Natural killer cell (primary cell): Measurements from ENCODE around the gene MAML3. TPM values are rescaled to one million over a fixed set of nuclear protein-coding genes. Genes with fewer than 3 reads are reported as not detected.

Source experiments
- ATAC-seq, 3 donors: fragments of 150-1000 bp in 2 of 3; fragments of 200-7000 bp in 1 of 3; cut with Tn5 transposase; 1 replicate in 1 of 3; 2 replicates in 2 of 3; pipeline ENCODE4 v1.10.0; 2021; ENCODE audit warnings: mild to moderate bottlenecking in 2 of 3, moderate library complexity in 2 of 3
- DNase-seq, 2 donors: peaks; one replicate each; pipeline versions ENCODE4 v3.0.0 to v3.0.0-alpha.2; 2013 to 2021; ENCODE audit warnings: mixed read lengths in 1 of 2
- H3K27ac ChIP-seq: one replicate; pipeline ENCODE4 v1.5.1; 2013; ENCODE audit warnings: mild to moderate bottlenecking, low read length
- H3K27me3 ChIP-seq: one replicate; pipeline ENCODE4 v1.6.1; 2013; ENCODE audit warnings: low read length; ENCODE audit not compliant: control insufficient read depth, insufficient read depth
- H3K36me3 ChIP-seq: one replicate; pipeline ENCODE4 v1.6.1; 2013; ENCODE audit warnings: low read length; ENCODE audit not compliant: control insufficient read depth, insufficient read depth
- H3K4me1 ChIP-seq: one replicate; pipeline ENCODE4 v1.6.1; 2013; ENCODE audit warnings: low read length; ENCODE audit not compliant: control insufficient read depth, insufficient read depth
- H3K4me3 ChIP-seq: one replicate; pipeline ENCODE4 v1.5.1; 2013; ENCODE audit warnings: low read length
- H3K9me3 ChIP-seq: one replicate; pipeline ENCODE4 v1.6.1; 2013; ENCODE audit warnings: low read length; ENCODE audit not compliant: control insufficient read depth, insufficient read depth
- H3K27ac Mint-ChIP-seq, 2 donors: one replicate each; pipeline ENCODE4 v1.8.0; 2022; ENCODE audit warnings: mild to moderate bottlenecking in 2 of 2, mixed read lengths in 2 of 2, moderate library complexity in 1 of 2
- H3K27me3 Mint-ChIP-seq, 2 donors: one replicate each; pipeline ENCODE4 v1.8.0; 2022; ENCODE audit warnings: low read depth in 2 of 2, mixed read lengths in 2 of 2
- H3K36me3 Mint-ChIP-seq: one replicate; pipeline ENCODE4 v1.8.0; 2022; ENCODE audit warnings: mixed read lengths
- H3K4me1 Mint-ChIP-seq, 2 donors: one replicate each; pipeline ENCODE4 v1.8.0; 2022; ENCODE audit warnings: mixed read lengths in 2 of 2
- H3K4me3 Mint-ChIP-seq: one replicate; pipeline ENCODE4 v1.8.0; 2022; ENCODE audit warnings: mild to moderate bottlenecking, moderate library complexity, mixed read lengths
- H3K9me3 Mint-ChIP-seq, 2 donors: one replicate each; pipeline ENCODE4 v1.8.0; 2022; ENCODE audit warnings: mixed read lengths in 2 of 2
- WGBS: methylation state at CpG from one replicate; pipeline ENCODE4 v1.1.7; 2013; ENCODE audit warnings: missing lambda C conversion rate; ENCODE audit not compliant: insufficient coverage; 5-methylcytosine and 5-hydroxymethylcytosine counted together
- intact Hi-C: fragments of 100-400 bp; cut with micrococcal nuclease; formaldehyde crosslinking; loops from one replicate; pipeline ENCODE4 v1.14.2; 2022
- total RNA-seq, 4 donors: library from RNA; stranded (reverse); fragments of 120-200 nt in 1 of 4; gene quantifications; one replicate each; pipeline versions ENCODE4 v1.2.3 to v1.2.4, GENCODE V29; 2013 to 2022
- TF ChIP-seq, protein P1 (sequence below): fragments of 200-600 bp; IDR thresholded peaks from one replicate; pipeline ENCODE4 v1.8.0; 2022; ENCODE audit warnings: antibody characterized with exemption

Gene MAML3
- total RNA-seq, 3 donors from 2014 or later (not counting 1 experiment from before 2014, with no cell fraction given), result 1.7 to 5.6 (median 2.8) TPM

DNA sequence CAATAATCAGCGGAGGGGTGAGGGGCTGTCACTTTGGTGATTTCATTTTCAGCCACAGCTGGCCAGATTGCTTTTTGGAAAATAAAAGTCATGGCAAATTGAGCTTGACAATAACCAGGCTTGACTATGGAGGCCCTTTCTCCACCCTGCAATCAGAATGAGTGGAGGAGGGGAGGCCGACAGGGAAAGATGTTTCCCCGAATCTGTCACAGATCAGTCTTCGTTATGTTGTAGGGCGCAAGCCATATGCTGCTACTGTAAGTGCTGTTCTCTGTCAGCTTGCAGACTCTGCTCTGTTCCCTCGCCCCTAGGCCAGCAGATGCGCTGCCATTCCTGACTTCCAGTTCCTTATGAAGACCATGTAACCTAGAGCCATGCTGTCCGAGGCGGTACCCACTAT, 374.3 kb downstream of the MAML3 start:
- no peaks in the 10 kb centered on the region for H3K4me1 ChIP-seq
- ATAC-seq (no peak), DNase-seq (no peak)
- no peaks in the 10 kb centered on the region for H3K27me3 ChIP-seq
- Mint-ChIP-seq H3K4me1 (no peaks in the 10 kb centered on the region), H3K27me3 (peaks cover 0 to 9% of the 10 kb centered on the region in 2 donors), H3K9me3 (no peaks in the 10 kb centered on the region), H3K36me3 (no peaks in the 10 kb centered on the region), H3K4me3 (no peak overlapping the region), H3K27ac (no peak overlapping the region)
- 97% methylated on average over 9 of the region's 9 CpGs for whole genome bisulfite sequencing
- TF ChIP-seq, protein P1, sequence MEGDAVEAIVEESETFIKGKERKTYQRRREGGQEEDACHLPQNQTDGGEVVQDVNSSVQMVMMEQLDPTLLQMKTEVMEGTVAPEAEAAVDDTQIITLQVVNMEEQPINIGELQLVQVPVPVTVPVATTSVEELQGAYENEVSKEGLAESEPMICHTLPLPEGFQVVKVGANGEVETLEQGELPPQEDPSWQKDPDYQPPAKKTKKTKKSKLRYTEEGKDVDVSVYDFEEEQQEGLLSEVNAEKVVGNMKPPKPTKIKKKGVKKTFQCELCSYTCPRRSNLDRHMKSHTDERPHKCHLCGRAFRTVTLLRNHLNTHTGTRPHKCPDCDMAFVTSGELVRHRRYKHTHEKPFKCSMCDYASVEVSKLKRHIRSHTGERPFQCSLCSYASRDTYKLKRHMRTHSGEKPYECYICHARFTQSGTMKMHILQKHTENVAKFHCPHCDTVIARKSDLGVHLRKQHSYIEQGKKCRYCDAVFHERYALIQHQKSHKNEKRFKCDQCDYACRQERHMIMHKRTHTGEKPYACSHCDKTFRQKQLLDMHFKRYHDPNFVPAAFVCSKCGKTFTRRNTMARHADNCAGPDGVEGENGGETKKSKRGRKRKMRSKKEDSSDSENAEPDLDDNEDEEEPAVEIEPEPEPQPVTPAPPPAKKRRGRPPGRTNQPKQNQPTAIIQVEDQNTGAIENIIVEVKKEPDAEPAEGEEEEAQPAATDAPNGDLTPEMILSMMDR, result no peak
- no peak overlapping the region for H3K27ac ChIP-seq
- no peaks in the 10 kb centered on the region for H3K36me3 ChIP-seq
- intact Hi-C loops, result no loop called here
- no peak overlapping the region for H3K4me3 ChIP-seq
- H3K9me3 ChIP-seq, result no peaks in the 10 kb centered on the region

DNA sequence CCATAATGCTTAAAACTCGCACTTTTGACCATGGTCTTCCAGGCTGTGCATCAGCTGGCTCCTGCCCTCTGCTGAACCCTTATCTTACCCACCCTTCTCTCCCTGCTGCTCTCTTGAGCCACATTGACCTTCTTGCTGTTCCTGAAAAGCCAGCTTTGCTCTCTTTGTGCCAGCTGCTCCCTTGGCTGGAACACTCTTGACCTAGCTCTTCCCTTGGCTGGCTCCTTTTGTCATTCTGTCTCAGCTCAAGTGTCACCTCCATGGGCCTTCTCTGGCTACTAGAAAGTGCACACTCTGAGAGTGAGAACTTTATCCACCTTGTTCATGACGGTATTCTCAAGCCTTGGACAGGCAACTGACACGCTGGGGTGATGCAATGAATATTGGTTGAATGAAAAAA, 376.2 kb downstream of the MAML3 start:
- Histone ChIP-seq H3K4me3 (no peak overlapping the region), H3K27ac (no peak overlapping the region), H3K36me3 (no peaks in the 10 kb centered on the region), H3K9me3 (no peaks in the 10 kb centered on the region), H3K27me3 (no peaks in the 10 kb centered on the region), H3K4me1 (no peaks in the 10 kb centered on the region)
- H3K4me3 Mint-ChIP-seq, result no peak overlapping the region
- no peaks in the 10 kb centered on the region for H3K27me3 Mint-ChIP-seq
- H3K9me3 Mint-ChIP-seq, result no peaks in the 10 kb centered on the region
- H3K36me3 Mint-ChIP-seq, result no peaks in the 10 kb centered on the region
- DNase-seq (no peak), ATAC-seq (no peak)
- TF ChIP-seq, protein P1, result no peak
- WGBS, result 93% methylated on average over 3 of the region's 3 CpGs
- no peaks in the 10 kb centered on the region for H3K4me1 Mint-ChIP-seq
- intact Hi-C loops, result no loop called here
- no peak overlapping the region for H3K27ac Mint-ChIP-seq

DNA sequence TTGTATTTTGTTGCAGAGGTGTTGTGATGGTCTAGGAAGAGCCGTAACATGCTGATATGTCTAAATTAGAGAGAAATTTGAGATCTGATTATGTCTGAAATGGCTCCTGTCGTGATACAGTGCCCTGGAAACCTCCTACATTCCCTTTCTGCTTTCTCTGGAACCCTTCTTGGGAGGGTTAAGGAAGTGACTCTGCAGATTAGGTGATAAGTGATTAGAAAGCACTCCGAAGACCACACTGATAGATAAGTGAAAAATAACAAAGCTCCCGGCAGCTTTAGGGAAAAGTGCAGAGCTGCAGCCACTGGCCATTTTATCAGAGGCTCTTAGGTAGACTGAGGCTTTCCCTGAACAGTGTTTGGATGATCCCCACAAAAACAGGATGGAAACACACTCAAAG, 377.7 kb downstream of the MAML3 start:
- Histone ChIP-seq H3K27me3 (no peaks in the 10 kb centered on the region), H3K27ac (no peak overlapping the region), H3K4me1 (no peaks in the 10 kb centered on the region), H3K36me3 (no peaks in the 10 kb centered on the region), H3K9me3 (no peaks in the 10 kb centered on the region), H3K4me3 (no peak overlapping the region)
- DNase-seq, result no peak
- no peaks in the 10 kb centered on the region for H3K9me3 Mint-ChIP-seq
- no peaks in the 10 kb centered on the region for H3K36me3 Mint-ChIP-seq
- H3K27me3 Mint-ChIP-seq, result no peaks in the 10 kb centered on the region
- TF ChIP-seq, protein P1, result no peak
- 75% methylated on average over 4 of the region's 4 CpGs for WGBS
- no peak overlapping the region for H3K27ac Mint-ChIP-seq
- no peaks in the 10 kb centered on the region for H3K4me1 Mint-ChIP-seq
- ATAC-seq, result no peak
- H3K4me3 Mint-ChIP-seq, result no peak overlapping the region
- intact Hi-C loops, result no loop called here

DNA sequence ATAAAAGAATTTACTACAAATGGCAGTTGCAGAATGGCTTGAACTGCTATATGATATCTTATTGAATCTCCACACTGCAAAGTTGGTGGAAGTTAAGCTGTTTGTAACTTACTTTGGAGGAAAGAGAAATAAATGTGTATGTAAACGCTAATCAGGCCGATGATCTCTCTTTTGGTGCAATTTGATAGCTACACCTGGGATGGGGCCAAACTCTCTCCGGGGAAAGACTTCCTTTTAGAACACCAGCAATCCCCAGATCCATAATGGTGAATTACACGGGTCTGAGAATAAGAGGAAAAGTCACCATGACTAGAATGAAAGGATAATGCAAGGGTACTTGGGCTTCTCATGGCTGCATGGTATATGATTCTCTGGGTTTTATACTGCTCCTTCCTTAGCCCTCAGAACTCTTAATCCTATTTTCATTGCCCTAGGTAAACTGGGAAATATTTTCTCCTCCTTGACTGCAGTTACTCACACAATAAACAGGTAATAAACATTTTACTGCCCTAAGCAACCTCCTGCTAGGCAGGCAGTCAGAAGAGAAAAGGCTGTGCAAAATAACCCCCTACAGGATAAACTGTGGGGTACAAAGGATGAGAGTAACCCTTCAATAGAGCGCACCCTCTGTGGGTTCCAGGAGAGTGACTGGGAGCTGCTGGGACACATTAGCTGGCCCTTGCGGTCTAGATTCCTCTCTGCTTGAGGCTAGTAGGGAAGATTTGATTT, 379.1 kb downstream of the MAML3 start:
- no peaks in the 10 kb centered on the region for H3K36me3 ChIP-seq
- H3K27ac ChIP-seq, result no peak overlapping the region
- ATAC-seq (no peak), DNase-seq (no peak)
- no peaks in the 10 kb centered on the region for H3K4me1 ChIP-seq
- no peaks in the 10 kb centered on the region for H3K36me3 Mint-ChIP-seq
- H3K4me3 ChIP-seq, result no peak overlapping the region
- 92% methylated on average over 6 of the region's 6 CpGs for WGBS
- intact Hi-C loops, result no loop called here
- no peaks in the 10 kb centered on the region for H3K9me3 ChIP-seq
- H3K27me3 Mint-ChIP-seq, result no peaks in the 10 kb centered on the region
- no peaks in the 10 kb centered on the region for H3K4me1 Mint-ChIP-seq
- H3K4me3 Mint-ChIP-seq, result no peak overlapping the region
- H3K9me3 Mint-ChIP-seq, result no peaks in the 10 kb centered on the region
- H3K27ac Mint-ChIP-seq, result no peak overlapping the region
- no peaks in the 10 kb centered on the region for H3K27me3 ChIP-seq
- TF ChIP-seq, protein P1, result no peak
